Dendritic cell treated with granulocyte-macrophage colony-stimulating factor and Interleukin-4, amounts not matched to agents 40 ng/mL and 50 ng/mL, for 4 days (primary cell): ENCODE results near the gene TBCD.
"Not testable (repeated sequence)": the region's sequence is repeated elsewhere in the genome, so short reads cannot be mapped to it uniquely, and the experiment has no call there.

Experiments
- H3K27ac Mint-ChIP-seq: one replicate; pipeline ENCODE4 v1.8.0; 2022; ENCODE audit warnings: mild to moderate bottlenecking, mixed read lengths
- H3K27me3 Mint-ChIP-seq: one replicate; pipeline ENCODE4 v1.8.0; 2022; ENCODE audit warnings: mild to moderate bottlenecking, mixed read lengths
- H3K36me3 Mint-ChIP-seq: one replicate; pipeline ENCODE4 v1.8.0; 2022; ENCODE audit warnings: low read depth, mixed read lengths
- H3K4me1 Mint-ChIP-seq: one replicate; pipeline ENCODE4 v1.8.0; 2022; ENCODE audit warnings: low read depth, mixed read lengths
- H3K4me3 Mint-ChIP-seq: one replicate; pipeline ENCODE4 v1.8.0; 2022; ENCODE audit warnings: mild to moderate bottlenecking, moderate library complexity, mixed read lengths
- H3K9me3 Mint-ChIP-seq: one replicate; pipeline ENCODE4 v1.8.0; 2022; ENCODE audit warnings: mixed read lengths
- intact Hi-C: fragments of 100-400 bp; cut with micrococcal nuclease; formaldehyde crosslinking; loops from one replicate; pipeline ENCODE4 v1.15.0; 2022

TBCD gene

DNA sequence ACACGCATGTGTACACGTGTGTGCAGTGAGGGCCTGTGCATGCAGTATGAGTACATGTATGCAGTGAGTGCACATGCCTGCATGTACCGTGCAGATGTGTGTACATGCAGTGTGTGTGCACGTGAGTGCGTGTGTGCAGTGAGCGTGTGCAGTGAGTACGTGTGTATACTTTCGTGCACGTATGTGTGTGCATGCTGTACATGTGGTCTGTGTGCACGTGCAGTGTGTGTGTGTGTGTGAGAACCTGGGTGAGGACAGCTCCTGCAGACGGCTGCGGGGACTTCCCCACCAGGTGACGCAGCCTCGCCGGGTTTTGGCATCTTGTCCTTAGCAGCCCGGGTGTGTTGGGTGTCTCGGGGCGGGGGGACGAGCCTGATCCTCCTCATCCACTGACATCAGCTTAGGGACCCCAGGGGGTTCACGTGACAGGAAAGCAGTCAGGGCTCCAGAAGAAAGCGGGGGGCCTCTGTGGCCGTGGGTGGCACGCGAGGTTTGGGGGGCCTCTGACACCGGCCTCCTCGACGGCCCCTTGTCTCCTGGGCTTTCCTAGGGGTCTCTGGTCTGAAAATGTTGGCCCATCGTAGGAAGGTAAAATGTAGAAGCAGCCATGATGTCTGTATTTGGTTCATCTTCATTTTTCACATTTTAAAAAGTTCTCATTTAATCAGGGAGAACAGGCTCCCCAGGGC lies 207.5 kb downstream of the TBCD start:
- Mint-ChIP-seq H3K4me1 (peaks cover 23% of the 10 kb centered on the region), H3K9me3 (no peaks in the 10 kb centered on the region), H3K27me3 (no peaks in the 10 kb centered on the region), H3K27ac (no peak overlapping the region), H3K4me3 (no peak overlapping the region), H3K36me3 (peaks cover 52% of the 10 kb centered on the region)
- intact Hi-C loops: no loop called here

DNA sequence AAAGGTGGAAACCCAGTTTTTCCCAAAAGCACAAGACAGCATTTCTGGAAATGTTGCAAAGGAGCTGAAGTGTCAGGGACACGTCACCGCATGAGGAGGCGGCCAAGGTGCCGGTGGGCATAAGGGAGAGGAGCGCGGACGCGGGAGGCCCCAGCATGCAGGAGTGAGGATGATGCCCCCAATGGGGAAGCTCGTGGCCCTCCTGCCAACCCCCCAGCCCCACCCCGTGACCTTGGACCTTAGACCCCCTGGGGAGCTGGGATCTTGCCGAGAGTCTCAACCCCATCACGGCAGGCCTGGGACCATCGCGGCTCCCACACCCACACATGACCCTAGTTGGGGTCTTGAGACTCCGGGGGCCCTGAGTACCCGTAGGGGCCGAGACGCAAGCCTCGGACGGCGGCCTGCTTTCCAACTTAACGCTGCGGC lies 208.1 kb downstream of the TBCD start:
- H3K9me3 Mint-ChIP-seq: no peaks in the 10 kb centered on the region
- intact Hi-C loops: loop anchor here (5.0 kb wide), 2 partner anchors 92 to 122 kb away; no protein-coding TSS in a partner anchor
- H3K4me3 Mint-ChIP-seq: no peak overlapping the region
- no peaks in the 10 kb centered on the region for H3K27me3 Mint-ChIP-seq
- no peak overlapping the region for H3K27ac Mint-ChIP-seq
- H3K4me1 Mint-ChIP-seq: peaks cover 23% of the 10 kb centered on the region
- peaks cover 52% of the 10 kb centered on the region for H3K36me3 Mint-ChIP-seq

DNA sequence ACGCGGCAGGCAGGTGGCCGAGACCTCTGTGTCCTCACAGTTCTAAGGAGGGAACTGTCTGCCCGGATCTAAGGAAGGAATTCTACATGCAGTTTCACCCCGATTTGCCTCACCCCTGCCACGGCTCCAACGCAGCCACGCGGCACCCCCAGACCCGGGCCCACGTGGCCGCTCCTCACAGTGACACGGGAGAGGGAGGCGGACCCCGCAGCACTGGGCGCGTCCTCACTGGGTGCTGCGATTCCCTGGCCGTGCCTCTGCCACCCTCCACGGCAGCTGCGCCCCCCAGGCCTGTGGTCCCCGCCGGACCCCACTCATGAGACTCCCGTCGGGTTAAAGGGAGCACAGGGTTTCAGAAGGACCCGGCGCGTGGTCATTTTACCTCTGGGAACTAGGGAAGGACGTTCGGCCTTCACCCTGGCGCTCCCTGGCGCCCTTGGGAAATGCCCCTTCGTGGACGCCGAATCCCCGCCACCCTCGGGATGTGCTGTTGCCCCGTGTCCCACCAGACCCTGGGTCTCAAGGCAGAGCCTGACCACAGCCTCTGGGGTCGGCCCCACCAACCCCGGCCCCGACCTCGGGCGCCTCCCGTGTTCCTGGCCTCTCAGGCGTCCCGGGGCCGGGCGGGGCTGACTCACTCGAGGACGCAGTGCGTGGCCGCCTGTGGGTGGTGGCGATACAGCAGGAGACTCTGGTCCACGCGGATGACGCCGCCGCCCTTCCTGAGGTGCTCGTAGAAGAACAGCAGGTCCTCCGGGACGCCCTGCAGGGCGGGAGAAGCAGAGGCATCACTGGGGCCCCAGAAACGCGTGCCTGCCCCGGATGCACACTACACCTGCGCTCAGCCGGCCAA lies 208.8 kb downstream of the TBCD start:
- intact Hi-C loops: loop anchor here (5.0 kb wide), 2 partner anchors 92 to 122 kb away; no protein-coding TSS in a partner anchor
- Mint-ChIP-seq H3K27me3 (no peaks in the 10 kb centered on the region), H3K36me3 (peaks cover 49% of the 10 kb centered on the region), H3K4me1 (peaks cover 23% of the 10 kb centered on the region), H3K9me3 (no peaks in the 10 kb centered on the region), H3K4me3 (no peak overlapping the region), H3K27ac (no peak overlapping the region)

DNA sequence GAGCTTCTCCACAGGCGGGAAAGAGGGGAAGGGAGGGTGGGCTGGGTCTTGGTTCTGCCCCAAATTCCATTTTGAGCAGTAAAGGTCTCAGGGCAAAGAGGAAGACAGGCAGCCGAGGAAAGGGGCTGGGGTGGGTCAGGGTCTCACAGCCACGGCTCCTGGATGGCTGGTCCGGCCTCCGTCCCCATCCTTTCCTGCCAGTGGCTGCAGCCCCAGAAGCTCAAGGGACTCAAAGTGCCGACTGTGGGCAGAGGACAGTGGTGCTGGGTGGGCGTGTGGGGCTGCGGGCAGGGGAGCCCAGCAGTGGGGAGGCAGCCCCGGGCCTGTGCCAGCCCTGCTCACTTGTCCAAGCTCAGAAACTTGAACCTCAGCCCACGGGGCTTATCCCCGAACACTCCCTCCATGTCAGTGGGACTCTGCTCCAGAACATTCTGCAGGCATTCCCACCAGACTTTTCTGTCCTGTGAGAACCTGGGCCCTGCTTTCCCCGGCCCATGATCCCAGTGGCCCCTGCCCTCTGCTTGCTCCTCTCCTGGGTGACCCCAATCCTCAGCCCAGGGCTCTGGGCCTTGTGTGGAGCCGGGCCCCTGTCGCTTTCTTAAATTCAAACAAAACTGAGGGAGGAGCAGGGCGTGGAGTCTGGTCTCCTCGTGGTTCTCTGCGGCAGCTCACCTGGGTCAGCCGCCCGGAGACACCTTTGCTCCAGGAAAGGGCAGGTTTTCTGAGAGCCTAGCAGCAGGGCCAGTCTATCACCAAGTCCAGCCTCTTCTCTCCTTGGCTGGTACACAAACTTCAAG lies 209.7 kb downstream of the TBCD start:
- Mint-ChIP-seq H3K36me3 (peaks cover 49% of the 10 kb centered on the region), H3K9me3 (no peaks in the 10 kb centered on the region), H3K27me3 (no peaks in the 10 kb centered on the region), H3K4me1 (peaks cover 27% of the 10 kb centered on the region), H3K27ac (peak overlapping the region; percentile 79), H3K4me3 (no peak overlapping the region)
- intact Hi-C loops: loop anchor here (5.0 kb wide), 2 partner anchors 91 to 121 kb away; no protein-coding TSS in a partner anchor

DNA sequence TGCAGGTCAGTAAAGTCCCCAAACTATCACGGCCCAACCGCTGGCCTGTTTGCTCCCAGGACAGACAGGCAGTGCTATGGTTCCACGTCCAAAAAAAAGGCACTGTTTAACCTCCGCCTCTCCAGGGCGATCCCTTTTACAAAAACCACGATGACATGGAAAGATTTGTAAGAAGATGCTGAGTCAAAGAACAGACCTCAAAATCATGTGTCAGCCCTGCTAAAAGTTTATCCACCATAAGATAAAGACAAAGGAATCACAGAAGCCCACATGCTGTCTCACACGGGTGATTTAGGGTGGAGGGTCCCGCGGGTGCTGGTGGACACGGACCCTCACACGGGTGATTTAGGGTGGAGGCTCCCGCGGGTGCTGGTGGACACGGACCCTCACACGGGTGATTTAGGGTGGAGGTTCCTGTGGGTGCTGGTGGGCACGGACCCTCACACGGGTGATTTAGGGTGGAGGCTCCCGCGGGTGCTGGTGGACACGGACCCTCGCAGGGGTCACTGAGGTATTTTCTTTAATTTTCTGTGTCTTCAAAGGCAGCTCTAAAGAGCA lies 210.4 kb downstream of the TBCD start:
- intact Hi-C loops: loop anchor here (5.0 kb wide), 2 partner anchors 90 to 120 kb away; no protein-coding TSS in a partner anchor
- peaks cover 42% of the 10 kb centered on the region for H3K36me3 Mint-ChIP-seq
- H3K27me3 Mint-ChIP-seq: no peaks in the 10 kb centered on the region
- H3K4me3 Mint-ChIP-seq: peak overlapping the region; percentile 62
- no peaks in the 10 kb centered on the region for H3K9me3 Mint-ChIP-seq
- peaks cover 31% of the 10 kb centered on the region for H3K4me1 Mint-ChIP-seq
- peak overlapping the region; percentile 79 for H3K27ac Mint-ChIP-seq

DNA sequence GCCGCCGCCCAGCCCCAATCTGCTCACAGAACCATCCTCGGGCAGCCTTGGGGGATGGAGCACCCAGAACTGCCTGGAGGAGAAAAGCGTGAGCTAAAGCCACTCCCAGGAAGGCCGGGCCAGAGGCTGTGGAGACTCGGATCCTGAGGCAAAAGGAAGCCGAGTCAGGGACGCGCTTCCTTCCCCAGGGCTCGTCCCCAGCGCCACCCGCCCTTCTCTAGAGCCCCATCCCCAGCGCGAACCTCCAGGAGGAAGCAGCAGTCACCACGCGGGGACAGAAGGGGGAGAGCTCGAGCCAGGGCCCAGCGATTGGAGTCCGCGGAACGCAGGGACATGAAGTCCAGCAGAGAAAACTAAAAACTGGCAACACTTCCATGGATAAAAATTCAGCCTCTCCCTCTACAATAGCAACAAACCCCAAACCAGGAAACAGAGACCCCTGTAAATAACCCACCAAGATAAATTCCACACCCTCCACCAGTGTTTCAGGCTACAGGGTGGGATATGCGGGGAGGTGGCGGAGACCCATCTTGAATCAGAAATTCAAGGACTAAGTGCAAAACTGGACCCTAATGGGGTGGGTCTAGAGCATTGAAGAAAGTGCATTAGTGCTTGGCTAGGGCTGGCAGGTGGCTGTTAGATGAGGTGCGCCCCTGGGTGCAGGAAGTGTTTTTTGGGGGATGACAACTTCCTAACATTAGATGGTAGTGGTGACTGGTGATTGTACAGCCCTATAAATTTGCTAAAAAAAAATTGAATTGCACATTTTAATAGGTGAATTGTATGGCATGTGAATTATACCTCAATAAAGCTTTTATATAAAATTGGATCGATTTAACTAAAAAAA lies 211.5 kb downstream of the TBCD start:
- Mint-ChIP-seq H3K4me3 (peak overlapping the region; percentile 62), H3K27ac (peak overlapping the region; percentile 79), H3K36me3 (peaks cover 38% of the 10 kb centered on the region), H3K9me3 (no peaks in the 10 kb centered on the region), H3K27me3 (no peaks in the 10 kb centered on the region), H3K4me1 (peaks cover 31% of the 10 kb centered on the region)
- intact Hi-C loops: loop anchor here (5.0 kb wide), 2 partner anchors 89 to 119 kb away; no protein-coding TSS in a partner anchor

DNA sequence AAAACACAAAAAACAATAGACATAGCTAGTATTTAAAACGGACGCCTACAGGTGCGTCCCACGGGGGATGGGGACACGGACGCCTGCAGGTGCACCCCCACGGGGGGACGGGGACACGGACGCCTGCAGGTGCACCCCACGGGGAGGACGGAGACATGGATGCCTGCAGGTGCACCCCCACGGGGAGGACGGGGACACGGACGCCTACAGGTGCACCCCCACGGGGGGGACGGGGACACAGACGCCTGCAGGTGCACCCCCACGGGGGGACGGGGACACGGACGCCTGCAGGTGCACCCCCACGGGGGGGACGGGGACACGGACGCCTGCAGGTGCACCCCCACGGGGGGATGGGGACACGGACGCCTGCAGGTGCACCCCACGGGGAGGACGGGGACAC lies 212.6 kb downstream of the TBCD start:
- Mint-ChIP-seq H3K4me1 (peaks cover 31% of the 10 kb centered on the region), H3K36me3 (peaks cover 27% of the 10 kb centered on the region)
- H3K4me3 Mint-ChIP-seq, H3K27me3 Mint-ChIP-seq, H3K9me3 Mint-ChIP-seq, H3K27ac Mint-ChIP-seq: not testable (repeated sequence)
- intact Hi-C loops: loop anchor here (5.0 kb wide), 2 partner anchors 88 to 118 kb away; no protein-coding TSS in a partner anchor

DNA sequence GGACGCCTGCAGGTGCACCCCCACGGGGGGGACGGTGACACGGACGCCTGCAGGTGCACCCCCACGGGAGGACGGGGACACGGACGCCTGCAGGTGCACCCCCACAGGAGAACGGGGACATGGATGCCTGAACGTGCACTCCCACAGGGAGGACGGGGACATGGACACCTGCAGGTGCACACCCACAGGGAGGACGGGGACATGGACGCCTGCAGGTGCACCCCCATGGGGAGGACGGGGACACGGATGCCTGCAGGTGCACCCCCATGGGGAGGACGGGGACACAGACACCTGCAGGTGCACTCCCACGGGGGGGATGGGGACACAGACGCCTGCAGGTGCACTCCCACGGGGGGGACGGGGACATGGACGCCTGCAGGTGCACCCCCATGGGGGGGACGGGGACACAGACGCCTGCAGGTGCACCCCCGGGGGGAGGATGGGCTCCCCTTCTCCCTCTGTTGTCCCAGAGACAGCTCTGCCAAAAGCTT lies 213.0 kb downstream of the TBCD start:
- no peak overlapping the region for H3K27ac Mint-ChIP-seq
- H3K27me3 Mint-ChIP-seq: no peaks in the 10 kb centered on the region
- H3K4me3 Mint-ChIP-seq: no peak overlapping the region
- H3K9me3 Mint-ChIP-seq: no peaks in the 10 kb centered on the region
- H3K4me1 Mint-ChIP-seq: peaks cover 31% of the 10 kb centered on the region
- intact Hi-C loops: loop anchor here (5.0 kb wide), 2 partner anchors 87 to 117 kb away; no protein-coding TSS in a partner anchor
- peaks cover 23% of the 10 kb centered on the region for H3K36me3 Mint-ChIP-seq

DNA sequence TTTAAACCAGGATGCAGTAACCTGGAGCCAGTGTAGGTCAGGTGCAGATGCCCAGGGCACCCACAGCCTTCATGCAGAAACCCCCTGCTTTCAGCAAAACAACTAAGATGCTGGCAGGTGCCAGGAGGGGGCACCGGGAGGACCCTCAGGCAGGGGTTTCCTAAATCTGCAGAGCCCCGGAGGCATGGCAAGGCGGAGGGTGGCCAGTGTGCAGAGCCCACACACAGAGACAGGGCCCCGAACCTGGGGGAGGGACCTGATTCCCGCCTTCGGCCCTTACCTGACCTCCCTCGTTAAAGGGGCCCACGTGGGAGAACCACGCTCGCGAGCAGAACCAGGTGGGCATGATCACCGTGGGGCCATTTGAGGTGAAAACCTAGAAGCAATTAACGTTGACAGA lies 213.5 kb downstream of the TBCD start:
- H3K27ac Mint-ChIP-seq: no peak overlapping the region
- peaks cover 20% of the 10 kb centered on the region for H3K36me3 Mint-ChIP-seq
- no peaks in the 10 kb centered on the region for H3K9me3 Mint-ChIP-seq
- H3K4me3 Mint-ChIP-seq: no peak overlapping the region
- intact Hi-C loops: no loop called here
- H3K4me1 Mint-ChIP-seq: peaks cover 31% of the 10 kb centered on the region
- no peaks in the 10 kb centered on the region for H3K27me3 Mint-ChIP-seq

DNA sequence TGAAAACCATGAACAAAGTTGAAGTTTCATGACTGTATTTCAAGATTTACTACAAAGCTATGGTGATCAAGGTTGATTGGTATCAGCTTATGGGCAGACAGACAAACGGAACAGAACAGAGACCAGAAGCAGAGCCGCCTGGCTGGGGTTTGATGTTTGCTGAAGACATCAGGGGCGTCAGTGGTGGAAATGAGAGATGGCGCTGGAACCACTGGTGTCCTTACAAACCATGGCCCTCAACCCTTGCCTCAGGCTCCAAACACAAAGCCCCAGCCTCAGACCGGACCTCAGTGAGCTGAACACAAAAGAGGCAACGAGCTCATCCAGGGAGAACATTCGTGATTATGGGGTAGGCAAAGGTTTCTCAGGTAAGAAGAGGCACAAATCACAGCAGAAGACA lies 214.6 kb downstream of the TBCD start:
- H3K4me1 Mint-ChIP-seq: peaks cover 37% of the 10 kb centered on the region
- no peak overlapping the region for H3K27ac Mint-ChIP-seq
- no peak overlapping the region for H3K4me3 Mint-ChIP-seq
- H3K36me3 Mint-ChIP-seq: peaks cover 19% of the 10 kb centered on the region
- intact Hi-C loops: no loop called here
- H3K27me3 Mint-ChIP-seq: peaks cover 1% of the 10 kb centered on the region
- H3K9me3 Mint-ChIP-seq: no peaks in the 10 kb centered on the region

DNA sequence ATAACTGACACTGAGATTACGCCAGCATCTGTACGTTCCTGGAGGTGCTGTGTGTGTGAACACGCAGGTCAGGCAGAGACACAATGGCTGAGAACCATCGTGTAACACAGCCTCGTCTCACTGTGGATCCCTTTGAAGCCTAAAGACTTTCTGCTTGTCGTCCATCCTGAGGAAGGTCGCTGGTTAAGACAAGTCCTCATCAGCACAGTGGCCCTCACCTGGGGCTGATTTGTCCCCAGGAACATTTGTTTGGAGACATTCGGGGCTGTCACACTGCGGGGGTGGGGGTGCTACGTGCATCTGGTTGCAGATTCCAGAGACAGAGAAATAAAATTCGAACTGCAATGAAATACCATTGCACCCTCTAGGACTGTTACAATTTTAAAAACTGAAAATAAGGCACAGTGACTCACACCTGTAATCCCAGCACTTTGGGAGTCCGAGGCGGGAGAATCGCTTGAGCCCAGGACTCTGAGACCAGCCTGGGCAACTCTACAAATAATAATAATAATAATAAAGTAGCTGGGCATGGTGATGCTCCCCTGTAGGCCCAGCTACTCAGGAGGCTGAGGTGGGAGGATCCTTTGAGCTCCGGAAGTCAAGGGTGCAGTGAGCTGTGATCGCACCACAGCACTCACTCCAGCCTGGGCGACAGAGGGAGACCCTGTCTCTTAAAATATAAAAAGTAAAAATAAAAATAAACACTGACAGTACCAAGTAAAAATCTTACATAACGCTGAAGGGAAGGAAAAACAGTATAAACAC lies 215.6 kb downstream of the TBCD start:
- H3K9me3 Mint-ChIP-seq: no peaks in the 10 kb centered on the region
- peaks cover 19% of the 10 kb centered on the region for H3K36me3 Mint-ChIP-seq
- peaks cover 1% of the 10 kb centered on the region for H3K27me3 Mint-ChIP-seq
- peaks cover 27% of the 10 kb centered on the region for H3K4me1 Mint-ChIP-seq
- H3K27ac Mint-ChIP-seq: no peak overlapping the region
- H3K4me3 Mint-ChIP-seq: no peak overlapping the region
- intact Hi-C loops: no loop called here
